ENCODE results near the gene ACSM2B. TPM values are rescaled to one million over a fixed set of nuclear protein-coding genes. Genes with fewer than 3 reads are reported as not detected.
"Not testable (repeated sequence)": the region's sequence is repeated elsewhere in the genome, so short reads cannot be mapped to it uniquely, and the experiment has no call there.

ACSM2B gene
- total and polyA plus RNA-seq, 4 experiments from 2014 or later: not detected

GRCh38 chr16:20546278-20546853 is 29.8 kb downstream of the ACSM2B start:
- H3K27ac ChIP-seq (ENCODE audit: low read depth, low read length); H3K4me3 ChIP-seq (ENCODE audit: low read length in 2 of 2); H3K4me3 Mint-ChIP-seq; H3K27me3 Mint-ChIP-seq; H3K27me3 ChIP-seq (ENCODE audit: insufficient read depth, low read length); H3K36me3 ChIP-seq (ENCODE audit: insufficient read depth, low read length); H3K9me3 ChIP-seq (ENCODE audit: control insufficient read depth in 1 of 2, low read length in 2 of 2); H3K27ac Mint-ChIP-seq; H3K9me3 Mint-ChIP-seq; intact Hi-C loops (cut with micrococcal nuclease); DNase-seq; H3K4me1 Mint-ChIP-seq; CTCF ChIA-PET (ENCODE audit: partially characterized antibody); H3K4me1 ChIP-seq (ENCODE audit: insufficient read depth, low read length); H3K36me3 Mint-ChIP-seq; POLR2A ChIA-PET (ENCODE audit: partially characterized antibody): not testable (repeated sequence)

- H3K4me3 Mint-ChIP-seq; intact Hi-C loops (cut with micrococcal nuclease); H3K36me3 Mint-ChIP-seq; H3K4me3 ChIP-seq (ENCODE audit: low read length in 2 of 2); H3K36me3 ChIP-seq (ENCODE audit: insufficient read depth, low read length); H3K27ac Mint-ChIP-seq; H3K4me1 ChIP-seq (ENCODE audit: insufficient read depth, low read length); POLR2A ChIA-PET (ENCODE audit: partially characterized antibody); H3K27me3 ChIP-seq (ENCODE audit: insufficient read depth, low read length); H3K9me3 Mint-ChIP-seq; H3K27ac ChIP-seq (ENCODE audit: low read depth, low read length); H3K9me3 ChIP-seq (ENCODE audit: control insufficient read depth in 1 of 2, low read length in 2 of 2); H3K4me1 Mint-ChIP-seq; DNase-seq; CTCF ChIA-PET (ENCODE audit: partially characterized antibody): not testable (repeated sequence)
- H3K27me3 Mint-ChIP-seq: peaks cover 3 to 11% of the 10 kb centered on the region in 2 donors
Measured at GRCh38 chr16:20540603-20541316, 35.4 kb downstream of the ACSM2B start.

- H3K9me3 Mint-ChIP-seq: peaks cover 0 to 3% (median 0%) of the 10 kb centered on the region in 8 donors
- H3K4me1 Mint-ChIP-seq: no peaks in the 10 kb centered on the region
- H3K27ac ChIP-seq (ENCODE audit: low read depth, low read length): no peak overlapping the region
- no peaks in the 10 kb centered on the region for H3K36me3 ChIP-seq (ENCODE audit: insufficient read depth, low read length)
- H3K27ac Mint-ChIP-seq: no peak overlapping the region
- ChIA-PET CTCF (ENCODE audit: partially characterized antibody) (no interaction called here), POLR2A (ENCODE audit: partially characterized antibody) (no interaction called here)
- no peak for DNase-seq
- no peak overlapping the region for H3K4me3 ChIP-seq (ENCODE audit: low read length in 2 of 2)
- no peaks in the 10 kb centered on the region for H3K9me3 ChIP-seq (ENCODE audit: control insufficient read depth in 1 of 2, low read length in 2 of 2)
- intact Hi-C loops (cut with micrococcal nuclease): no loop called here
- no peaks in the 10 kb centered on the region for H3K4me1 ChIP-seq (ENCODE audit: insufficient read depth, low read length)
- H3K27me3 ChIP-seq (ENCODE audit: insufficient read depth, low read length): no peaks in the 10 kb centered on the region
- H3K36me3 Mint-ChIP-seq: no peaks in the 10 kb centered on the region
- H3K27me3 Mint-ChIP-seq: peaks cover 3 to 9% of the 10 kb centered on the region in 2 donors
- no peak overlapping the region for H3K4me3 Mint-ChIP-seq
Measured at GRCh38 chr16:20538687-20539086, 37.5 kb downstream of the ACSM2B start.

GRCh38 chr16:20538181-20538580 is 38.0 kb downstream of the ACSM2B start:
- Mint-ChIP-seq H3K4me1 (no peaks in the 10 kb centered on the region), H3K27me3 (peaks cover 3 to 9% of the 10 kb centered on the region in 2 donors), H3K27ac (no peak overlapping the region), H3K4me3 (no peak overlapping the region), H3K9me3 (peaks cover 0 to 3% (median 0%) of the 10 kb centered on the region in 8 donors), H3K36me3 (no peaks in the 10 kb centered on the region)
- DNase-seq: no peak
- Histone ChIP-seq H3K27ac (ENCODE audit: low read depth, low read length) (no peak overlapping the region), H3K27me3 (ENCODE audit: insufficient read depth, low read length) (no peaks in the 10 kb centered on the region), H3K4me3 (ENCODE audit: low read length in 2 of 2) (no peak overlapping the region), H3K4me1 (ENCODE audit: insufficient read depth, low read length) (no peaks in the 10 kb centered on the region), H3K9me3 (ENCODE audit: control insufficient read depth in 1 of 2, low read length in 2 of 2) (no peaks in the 10 kb centered on the region), H3K36me3 (ENCODE audit: insufficient read depth, low read length) (no peaks in the 10 kb centered on the region)
- CTCF ChIA-PET (ENCODE audit: partially characterized antibody): no interaction called here
- intact Hi-C loops (cut with micrococcal nuclease): no loop called here
- POLR2A ChIA-PET (ENCODE audit: partially characterized antibody): no interaction called here

GRCh38 chr16:20536669-20537068 is 39.5 kb downstream of the ACSM2B start:
- DNase-seq; H3K9me3 ChIP-seq (ENCODE audit: control insufficient read depth in 1 of 2, low read length in 2 of 2); H3K4me3 ChIP-seq (ENCODE audit: low read length in 2 of 2); H3K36me3 ChIP-seq (ENCODE audit: insufficient read depth, low read length); intact Hi-C loops (cut with micrococcal nuclease); H3K27me3 ChIP-seq (ENCODE audit: insufficient read depth, low read length); H3K36me3 Mint-ChIP-seq; H3K27ac ChIP-seq (ENCODE audit: low read depth, low read length); H3K4me3 Mint-ChIP-seq; CTCF ChIA-PET (ENCODE audit: partially characterized antibody); H3K27ac Mint-ChIP-seq; POLR2A ChIA-PET (ENCODE audit: partially characterized antibody); H3K27me3 Mint-ChIP-seq; H3K4me1 ChIP-seq (ENCODE audit: insufficient read depth, low read length); H3K4me1 Mint-ChIP-seq; H3K9me3 Mint-ChIP-seq: not testable (repeated sequence)

- H3K27me3 ChIP-seq (ENCODE audit: insufficient read depth, low read length); CTCF ChIA-PET (ENCODE audit: partially characterized antibody); H3K9me3 Mint-ChIP-seq; POLR2A ChIA-PET (ENCODE audit: partially characterized antibody); H3K27me3 Mint-ChIP-seq; H3K9me3 ChIP-seq (ENCODE audit: control insufficient read depth in 1 of 2, low read length in 2 of 2); H3K4me1 ChIP-seq (ENCODE audit: insufficient read depth, low read length); H3K27ac ChIP-seq (ENCODE audit: low read depth, low read length); DNase-seq; H3K27ac Mint-ChIP-seq; H3K36me3 Mint-ChIP-seq; H3K36me3 ChIP-seq (ENCODE audit: insufficient read depth, low read length); H3K4me1 Mint-ChIP-seq; H3K4me3 Mint-ChIP-seq; H3K4me3 ChIP-seq (ENCODE audit: low read length in 2 of 2); intact Hi-C loops (cut with micrococcal nuclease): not testable (repeated sequence)
Measured at GRCh38 chr16:20532284-20532792, 43.8 kb downstream of the ACSM2B start.

GRCh38 chr16:20531795-20532194 is 44.4 kb downstream of the ACSM2B start:
- H3K27me3 Mint-ChIP-seq; H3K4me3 ChIP-seq (ENCODE audit: low read length in 2 of 2); DNase-seq; H3K36me3 Mint-ChIP-seq; H3K4me3 Mint-ChIP-seq; CTCF ChIA-PET (ENCODE audit: partially characterized antibody); H3K4me1 Mint-ChIP-seq; intact Hi-C loops (cut with micrococcal nuclease); H3K9me3 Mint-ChIP-seq; H3K27ac ChIP-seq (ENCODE audit: low read depth, low read length); H3K27me3 ChIP-seq (ENCODE audit: insufficient read depth, low read length); POLR2A ChIA-PET (ENCODE audit: partially characterized antibody); H3K27ac Mint-ChIP-seq; H3K4me1 ChIP-seq (ENCODE audit: insufficient read depth, low read length); H3K9me3 ChIP-seq (ENCODE audit: control insufficient read depth in 1 of 2, low read length in 2 of 2); H3K36me3 ChIP-seq (ENCODE audit: insufficient read depth, low read length): not testable (repeated sequence)

Data from CD4-positive, alpha-beta memory T cell (primary cell).